AG10803 (cell line): Measurements from ENCODE around the gene CEP120.
A peak's percentile ranks its signal among the peaks of the same experiment; 100 is the strongest.
"Not testable (repeated sequence)": the region's sequence is repeated elsewhere in the genome, so short reads cannot be mapped to it uniquely, and the experiment has no call there.

ENCODE experiments used
- DNase-seq: peaks from one replicate; pipeline ENCODE4 v3.0.0; 2010; ENCODE audit warnings: low read depth
- H3K4me3 ChIP-seq: 2 replicates; pipeline ENCODE4 v1.5.1; 2011; ENCODE audit warnings: mild to moderate bottlenecking, low read length, control low read depth
- CTCF ChIP-seq: conservative IDR thresholded peaks from 2 replicates; pipeline ENCODE4 v1.5.1; 2011; ENCODE audit warnings: mild to moderate bottlenecking, low read length, control low read depth, inconsistent platforms

The CEP120 gene

GRCh38 chr5:123423278-123424149, at the start of gene CEP120:
Gene CEP120 (minus strand): TSS chr5:123423403. CDS start chr5:123422998, 405 bp downstream.
- peak; percentile 74 for TF ChIP-seq CTCF
- H3K4me3 ChIP-seq = peak within 1 kb of the TSS; percentile 84
- peak; percentile 99 for DNase-seq

DNA sequence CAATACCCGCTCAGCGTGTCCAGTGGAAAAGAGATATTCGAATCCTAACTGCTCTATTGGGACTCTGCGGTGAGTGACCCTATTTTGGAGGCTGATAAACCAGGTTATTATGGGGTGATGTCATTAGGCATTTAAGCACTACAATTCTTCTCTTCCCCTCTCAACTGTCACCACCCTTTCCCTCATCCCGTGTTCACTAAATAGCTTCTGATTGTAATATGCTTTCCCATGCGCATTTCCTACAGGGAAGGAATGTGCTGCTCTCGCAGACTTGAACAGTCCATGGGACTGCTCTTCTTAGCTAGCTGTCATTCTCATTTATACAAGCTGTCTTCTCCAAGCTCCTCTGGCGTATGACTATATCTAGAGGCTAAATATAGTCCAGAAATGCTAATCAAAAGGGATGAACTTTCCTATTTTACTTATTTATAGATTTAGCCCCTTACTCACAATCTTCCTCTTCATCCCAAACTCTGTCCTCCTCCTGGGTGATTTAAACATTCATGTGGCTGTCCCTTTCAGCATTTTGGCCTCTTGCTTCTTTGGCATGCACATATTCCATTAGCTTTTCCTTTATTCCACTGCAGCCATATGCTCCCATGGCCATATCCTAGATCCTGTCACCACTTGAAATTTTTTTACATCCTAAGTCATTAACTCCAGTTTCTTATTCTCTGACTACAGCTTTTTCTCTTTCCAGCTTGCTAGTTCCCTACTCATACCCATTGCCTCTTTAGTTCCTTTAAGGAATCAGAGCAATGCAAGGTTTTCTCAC, 49.1 kb upstream of the CEP120 start:
- TF ChIP-seq CTCF = no peak
- DNase-seq = no peak
- H3K4me3 ChIP-seq = no peak overlapping the region

DNA sequence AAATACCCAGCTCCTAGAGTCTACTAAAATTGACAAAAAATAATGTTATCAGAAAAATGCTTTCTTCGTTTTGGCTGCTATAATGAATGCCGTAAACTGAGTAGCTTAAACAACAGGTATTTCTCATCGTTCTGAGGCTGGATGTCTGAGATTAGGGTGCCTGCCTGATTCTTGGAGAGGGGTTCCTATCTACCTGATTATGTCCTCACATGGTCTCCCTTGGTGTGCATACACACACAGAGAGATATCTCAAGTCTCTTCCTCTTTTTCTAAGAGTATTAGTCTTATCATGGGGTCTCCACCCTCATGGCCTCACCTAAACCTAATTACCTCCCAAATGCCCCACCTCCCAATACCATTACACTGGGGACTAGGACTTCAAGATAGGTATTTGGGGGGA, 48.2 kb upstream of the CEP120 start:
- H3K4me3 ChIP-seq = no peak overlapping the region
- TF ChIP-seq CTCF = no peak
- no peak for DNase-seq

DNA sequence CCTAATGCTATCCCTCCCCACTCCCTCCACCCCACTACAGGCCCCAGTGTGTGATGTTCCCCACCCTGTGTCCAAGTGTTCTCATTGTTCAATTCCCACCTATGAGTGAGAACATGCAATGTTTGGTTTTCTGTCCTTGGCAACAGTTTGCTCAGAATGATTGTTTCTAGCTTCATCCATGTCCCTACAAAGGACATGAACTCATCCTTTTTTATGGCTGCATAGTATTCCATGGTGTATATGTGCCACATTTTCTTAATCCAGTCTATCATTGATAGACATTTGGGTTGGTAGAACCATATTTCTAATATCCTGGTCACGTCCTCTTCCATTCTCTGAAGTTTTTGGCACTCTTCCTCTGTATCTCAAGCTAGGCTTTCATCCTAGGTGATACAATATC, 43.6 kb upstream of the CEP120 start:
- H3K4me3 ChIP-seq, DNase-seq: not testable (repeated sequence)

- no peak for TF ChIP-seq CTCF
- DNase-seq = no peak
- no peak overlapping the region for H3K4me3 ChIP-seq
Measured at GRCh38 chr5:123460296-123460729, 37.1 kb upstream of the CEP120 start.

- not testable (repeated sequence) for H3K4me3 ChIP-seq, DNase-seq
Measured at GRCh38 chr5:123458994-123459393, 35.8 kb upstream of the CEP120 start.

- TF ChIP-seq CTCF = no peak
- no peak for DNase-seq
- H3K4me3 ChIP-seq = no peak overlapping the region
Measured at GRCh38 chr5:123456242-123456641, 33.0 kb upstream of the CEP120 start.

DNA sequence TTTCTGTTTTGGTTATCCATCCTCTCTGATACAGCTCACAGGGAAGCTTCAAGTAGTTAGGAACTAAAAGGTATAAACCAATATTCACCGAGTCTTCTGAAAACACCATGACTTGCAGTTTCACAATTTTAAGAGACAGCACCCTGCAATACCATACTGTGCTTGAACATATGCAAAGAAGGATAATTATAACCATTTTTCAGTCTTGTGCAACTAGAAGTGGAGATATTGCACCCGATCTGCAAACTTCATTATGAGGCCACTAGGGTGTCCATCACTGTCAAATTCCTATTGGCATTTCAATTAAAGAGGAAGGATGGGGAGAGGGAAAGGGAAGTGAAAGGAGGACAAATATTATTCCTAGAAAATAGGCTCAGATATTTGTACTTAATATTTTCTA, 32.4 kb upstream of the CEP120 start:
- H3K4me3 ChIP-seq = no peak overlapping the region
- no peak for TF ChIP-seq CTCF
- no peak for DNase-seq
